HCT116 (cell line): ENCODE data around the gene PCCB. TPM values are rescaled to one million over a fixed set of nuclear protein-coding genes. Genes with fewer than 3 reads are reported as not detected.

ENCODE experiments used
- ATAC-seq: fragments of 200-7000 bp; cut with Tn5 transposase; 2 replicates; pipeline ENCODE4 v1.9.1; 2020; ENCODE audit warnings: mild to moderate bottlenecking, moderate library complexity
- BruUV-seq: library from RNA; stranded (reverse); fragments of 400-500 nt; replicated peaks from 2 replicates; lab custom pipeline; 2021; lab: Mats Ljungman, UMichigan
- CTCF ChIA-PET: fragments of 300-600 bp; sonication (Branson Sonifier 250); formaldehyde crosslinking; loops from one replicate; lab custom pipeline; 2021; ENCODE audit warnings: antibody characterized with exemption; lab: Charles Lee
- POLR2A ChIA-PET: fragments of 300-600, 350-600 bp; sonication (Branson Sonifier 250); formaldehyde crosslinking; loops from one replicate; lab custom pipeline; 2021; ENCODE audit warnings: antibody characterized with exemption; lab: Charles Lee
- RAD21 ChIA-PET, 2 experiments: fragments of 300-600 bp; sonication (Branson Sonifier 250); formaldehyde crosslinking; loops; one replicate each; lab custom pipeline; 2023; ENCODE audit warnings: low total read pairs in 2 of 2; ENCODE audit not compliant: uncharacterized antibody in 2 of 2, unreplicated experiment in 2 of 2, low non-redundant PET in 1 of 2; lab: Charles Lee
- DNase-seq: peaks from one replicate; pipeline ENCODE4 v3.0.0-alpha.2; 2010; ENCODE audit warnings: low read depth, low spot score
- H2AFZ ChIP-seq: fragments of 200-600 bp; shearing (Covaris generic), sonication (generic); 2 replicates; pipeline ENCODE4 v1.6.1; 2017; ENCODE audit warnings: low read depth, mixed run types, mixed read lengths, antibody characterized with exemption, low read length; ENCODE audit not compliant: poor library complexity, severe bottlenecking
- H3K27ac ChIP-seq: 2 replicates; pipeline ENCODE4 v1.5.1; 2012; ENCODE audit warnings: low read depth, low read length
- H3K27me3 ChIP-seq: fragments of 200-600 bp; sonication (generic); 2 replicates; pipeline ENCODE4 v1.6.1; 2016; ENCODE audit warnings: mixed run types, low read length, mixed read lengths; ENCODE audit not compliant: insufficient read depth
- H3K36me3 ChIP-seq, 2 experiments: fragments of 200-500 bp in 1 of 2; fragments of 200-600 bp in 1 of 2; sonication (Bioruptor generic) in 1 of 2; sonication (generic) in 1 of 2; 2 replicates each; pipeline versions ENCODE4 v1.5.1 to v1.6.1; 2014 to 2016; ENCODE audit warnings: low read length in 2 of 2, inconsistent platforms in 1 of 2, mixed read lengths in 1 of 2, mixed run types in 1 of 2; ENCODE audit not compliant: insufficient read depth in 2 of 2, control insufficient read depth in 1 of 2
- H3K4me1 ChIP-seq, 2 experiments: fragments of 200-600 bp in 1 of 2; sonication (generic) in 1 of 2; 2 replicates each; pipeline versions ENCODE4 v1.5.1 to v1.6.1; 2012 to 2017; ENCODE audit warnings: low read length in 2 of 2, inconsistent platforms in 1 of 2, mild to moderate bottlenecking in 1 of 2, mixed read lengths in 1 of 2, mixed run types in 1 of 2, moderate library complexity in 1 of 2; ENCODE audit not compliant: insufficient read depth in 2 of 2, control insufficient read depth in 1 of 2
- H3K4me2 ChIP-seq: fragments of 200-600 bp; sonication (generic); 2 replicates; pipeline ENCODE4 v1.6.1; 2017; ENCODE audit warnings: mixed run types, low read length, mixed read lengths
- H3K4me3 ChIP-seq, 2 experiments: fragments of 200-600 bp in 1 of 2; sonication (generic) in 1 of 2; replicated peaks in 1 of 2; 2 replicates each; pipeline ENCODE4 v1.5.1; 2011 to 2016; ENCODE audit warnings: low read length in 2 of 2, control low read depth in 1 of 2, low read depth in 1 of 2, mild to moderate bottlenecking in 1 of 2, mixed read lengths in 1 of 2, mixed run types in 1 of 2
- H3K79me2 ChIP-seq: fragments of 200-600 bp; sonication (generic); 2 replicates; pipeline ENCODE4 v1.6.1; 2017; ENCODE audit warnings: mild to moderate bottlenecking, mixed run types, low read length, moderate library complexity, mixed read lengths; ENCODE audit not compliant: insufficient read depth
- H3K9ac ChIP-seq: fragments of 200-600 bp; sonication (generic); 2 replicates; pipeline ENCODE4 v1.6.1; 2016; ENCODE audit warnings: low read length, mixed read lengths
- H3K9me2 ChIP-seq: fragments of 200-600 bp; sonication (generic), shearing (Covaris generic); 2 replicates; pipeline ENCODE4 v1.6.1; 2017; ENCODE audit warnings: mixed run types, mild to moderate bottlenecking, moderate library complexity; ENCODE audit not compliant: insufficient read depth
- H3K9me3 ChIP-seq, 2 experiments: fragments of 200-500 bp in 1 of 2; fragments of 200-600 bp in 1 of 2; sonication (Bioruptor generic) in 1 of 2; sonication (generic) in 1 of 2; 2 replicates each; pipeline ENCODE4 v1.6.1; 2014 to 2017; ENCODE audit warnings: low read length in 2 of 2, mixed read lengths in 2 of 2, inconsistent platforms in 1 of 2, low read depth in 1 of 2, mild to moderate bottlenecking in 1 of 2, mixed run types in 1 of 2, moderate library complexity in 1 of 2; ENCODE audit not compliant: control insufficient read depth in 1 of 2, insufficient read depth in 1 of 2
- H4K20me1 ChIP-seq: fragments of 200-600 bp; sonication (generic), shearing (Covaris generic); 2 replicates; pipeline ENCODE4 v1.6.1; 2017; ENCODE audit warnings: mixed run types, mild to moderate bottlenecking, moderate library complexity; ENCODE audit not compliant: insufficient read depth
- CBX3 ChIP-seq: IDR thresholded peaks from 2 replicates; pipeline ENCODE4 v1.6.1; 2012; ENCODE audit warnings: low read depth
- CTCF ChIP-seq, 3 experiments: fragments of 200-600 bp in 1 of 3; sonication (generic) in 1 of 3; IDR thresholded peaks in 2 of 3; conservative IDR thresholded peaks in 1 of 3; 2 replicates each; pipeline ENCODE4 v1.5.1; 2012 to 2017; ENCODE audit warnings: low read depth in 2 of 3, low read length in 2 of 3, antibody characterized with exemption in 1 of 3, borderline replicate concordance in 1 of 3, control low read depth in 1 of 3, mild to moderate bottlenecking in 1 of 3, mixed read lengths in 1 of 3, mixed run types in 1 of 3, moderate library complexity in 1 of 3; ENCODE audit not compliant: insufficient read depth in 1 of 3
- EGR1 ChIP-seq: IDR thresholded peaks from 2 replicates; pipeline ENCODE4 v1.6.1; 2012; ENCODE audit warnings: low read depth
- ELF1 ChIP-seq: IDR thresholded peaks from 2 replicates; pipeline ENCODE4 v1.6.1; 2012; ENCODE audit warnings: low read depth, borderline replicate concordance
- EZH2 ChIP-seq: fragments of 200-600 bp; sonication (generic); IDR thresholded peaks from 2 replicates; pipeline ENCODE4 v1.6.1; 2017; ENCODE audit warnings: antibody characterized with exemption, mixed run types
- EZH2phosphoT487 ChIP-seq: fragments of 200-600 bp; IDR thresholded peaks from 2 replicates; pipeline ENCODE4 v1.6.1; 2018; ENCODE audit warnings: antibody characterized with exemption, borderline replicate concordance
- FOSL1 ChIP-seq: IDR thresholded peaks from 2 replicates; pipeline ENCODE4 v1.6.1; 2012; ENCODE audit warnings: low read depth
- JUND ChIP-seq: IDR thresholded peaks from 2 replicates; pipeline ENCODE4 v1.6.1; 2012
- RAD21 ChIP-seq: IDR thresholded peaks from 2 replicates; pipeline ENCODE4 v1.6.1; 2012; ENCODE audit warnings: low read depth, mild to moderate bottlenecking
- REST ChIP-seq: IDR thresholded peaks from 2 replicates; pipeline ENCODE4 v1.6.1; 2012; ENCODE audit warnings: low read depth
- SIN3A ChIP-seq: IDR thresholded peaks from 2 replicates; pipeline ENCODE4 v1.6.1; 2012; ENCODE audit warnings: low read depth
- SP1 ChIP-seq: IDR thresholded peaks from 2 replicates; pipeline ENCODE4 v1.6.1; 2012; ENCODE audit warnings: low read depth
- SRF ChIP-seq: IDR thresholded peaks from 2 replicates; pipeline ENCODE4 v1.6.1; 2012; ENCODE audit warnings: low read depth
- YY1 ChIP-seq: IDR thresholded peaks from 2 replicates; pipeline ENCODE4 v1.6.1; 2011; ENCODE audit warnings: low read length, low read depth, moderate library complexity, mild to moderate bottlenecking; ENCODE audit not compliant: insufficient replicate concordance; ENCODE audit errors: extremely low read depth
- ZFX ChIP-seq: fragments of 450-650 bp; IDR thresholded peaks from 2 replicates; pipeline ENCODE4 v1.6.1; 2017
- ZNF274 ChIP-seq: fragments of 200-500 bp; sonication (Bioruptor generic); IDR thresholded peaks from 2 replicates; pipeline ENCODE4 v1.6.1; 2014; ENCODE audit warnings: mild to moderate bottlenecking, low read depth, low read length, inconsistent platforms
- intact Hi-C: fragments of 100-400 bp; cut with micrococcal nuclease; formaldehyde crosslinking; loops from 2 replicates; pipeline ENCODE4 v1.10.0; 2022
- total RNA-seq: library from RNA; stranded (reverse); gene quantifications from one replicate; pipeline ENCODE4 v1.2.1, GENCODE V29; 2021; ENCODE audit not compliant: unreplicated experiment
- TF ChIP-seq, protein P1 (sequence below): IDR thresholded peaks from 2 replicates; pipeline ENCODE4 v1.6.1; 2012
- TF ChIP-seq, protein P2 (sequence below): IDR thresholded peaks from 2 replicates; pipeline ENCODE4 v1.6.1; 2012

PCCB gene
- total RNA-seq, 1 experiment from 2014 or later: 48.9 TPM

- ChIA-PET RAD21 (no interaction called here), CTCF (interaction anchor here (2.1 kb wide), 1 partner anchor 15 kb away, joined by 7 read pairs; no protein-coding TSS in a partner anchor)
- ATAC-seq: no peak
- TF ChIP-seq YY1 (no peak), RAD21 (no peak), EGR1 (no peak), SP1 (no peak), CBX3 (no peak), SRF (no peak), SIN3A (no peak), EZH2phosphoT487 (no peak), REST (no peak), ZFX (no peak), ELF1 (no peak), EZH2 (no peak), FOSL1 (no peak), JUND (no peak), CTCF (IDR thresholded peaks at IDR 0.05 in 2 of 3, conservative IDR thresholded peaks at IDR 0.05 in 1 of 3; ENCODE audit: borderline replicate concordance in 1 of 3, insufficient read depth in 1 of 3, low read depth in 2 of 3, low read length in 2 of 3) (no peak), ZNF274 (no peak)
- TF ChIP-seq, protein P1, sequence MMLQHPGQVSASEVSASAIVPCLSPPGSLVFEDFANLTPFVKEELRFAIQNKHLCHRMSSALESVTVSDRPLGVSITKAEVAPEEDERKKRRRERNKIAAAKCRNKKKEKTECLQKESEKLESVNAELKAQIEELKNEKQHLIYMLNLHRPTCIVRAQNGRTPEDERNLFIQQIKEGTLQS: no peak
- TF ChIP-seq, protein P2, sequence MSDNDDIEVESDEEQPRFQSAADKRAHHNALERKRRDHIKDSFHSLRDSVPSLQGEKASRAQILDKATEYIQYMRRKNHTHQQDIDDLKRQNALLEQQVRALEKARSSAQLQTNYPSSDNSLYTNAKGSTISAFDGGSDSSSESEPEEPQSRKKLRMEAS: no peak
- TF ChIP-seq, all 23 proteins: peak for 0
- no peak overlapping the region for H2AFZ ChIP-seq
- H3K27me3 ChIP-seq: no peaks in the 10 kb centered on the region
- no peaks in the 10 kb centered on the region for H4K20me1 ChIP-seq
- no peaks in the 10 kb centered on the region for H3K9me2 ChIP-seq
- no TSS peak for BruUV-seq
- H3K79me2 ChIP-seq: no peaks in the 10 kb centered on the region
- intact Hi-C loops: no loop called here
- H3K36me3 ChIP-seq: peaks cover 0 to 3% of the 10 kb centered on the region in 2 experiments; a peak in 1 of 4 replicates
- no peak overlapping the region for H3K9ac ChIP-seq
- no peak for DNase-seq
- H3K9me3 ChIP-seq: no peaks in the 10 kb centered on the region
- no peak overlapping the region for H3K4me3 ChIP-seq
- H3K4me1 ChIP-seq: no peaks in the 10 kb centered on the region
- POLR2A ChIA-PET: no interaction called here
- H3K4me2 ChIP-seq: no peak overlapping the region
- H3K27ac ChIP-seq: no peak overlapping the region
Measured at GRCh38 chr3:136336329-136337100, 86.4 kb downstream of the PCCB start.
